Erythroblast (primary cell): ENCODE results near the gene NDUFAF5.

Source experiments
- GATA1 ChIP-seq: IDR thresholded peaks from 2 replicates; pipeline ENCODE4 v1.6.1; 2011; ENCODE audit warnings: low read depth, mild to moderate bottlenecking, control low read depth, low read length, moderate library complexity
- POLR2A ChIP-seq: IDR thresholded peaks from 2 replicates; pipeline ENCODE4 v1.6.1; 2011; ENCODE audit warnings: mild to moderate bottlenecking, low read length

DNA sequence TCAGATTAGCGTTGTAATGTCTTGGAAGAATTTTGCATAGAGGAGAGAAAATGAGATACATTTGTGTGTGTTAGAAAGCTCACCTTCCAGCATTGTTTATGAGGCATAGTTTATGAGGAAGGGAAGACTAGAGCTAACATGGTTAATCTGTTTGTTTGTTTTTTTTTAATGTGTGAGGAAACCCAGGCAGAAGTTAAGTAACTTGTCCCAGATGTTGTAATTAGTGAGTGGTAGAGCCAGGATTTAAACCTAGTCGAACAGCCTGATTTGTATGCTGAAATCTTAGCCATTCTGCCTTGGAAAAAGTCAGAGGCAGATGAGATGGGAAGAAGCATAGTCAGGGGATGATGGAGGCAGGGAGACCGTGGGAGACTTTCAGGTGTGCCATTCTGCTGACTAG, 29.1 kb downstream of the NDUFAF5 start:
- no peak for TF ChIP-seq POLR2A
- TF ChIP-seq GATA1: no peak
